Measurements from ENCODE around the gene PDLIM3.

PDLIM3 gene

DNA sequence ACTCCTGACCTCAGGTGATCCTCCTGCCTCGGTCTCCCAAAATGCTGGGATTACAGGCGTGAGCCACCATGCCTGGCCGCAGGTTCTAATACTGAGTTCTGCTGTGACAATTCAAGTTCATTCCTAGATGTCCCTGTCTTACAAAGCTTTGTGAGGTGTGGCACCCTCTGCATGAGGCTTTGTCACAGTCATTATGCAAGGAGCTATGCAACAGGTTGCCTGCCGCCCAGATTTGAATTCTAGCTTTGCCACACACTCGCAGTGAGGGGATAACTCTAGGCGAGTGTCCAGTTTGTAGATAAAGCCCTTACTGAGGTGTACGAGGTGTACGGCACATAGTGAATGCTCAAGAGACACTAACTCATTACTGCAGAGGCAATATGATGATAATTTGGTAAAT, 67.3 kb downstream of the PDLIM3 start:
- Histone ChIP-seq H2AFZ (ENCODE audit: low read depth, low read length) (no peak overlapping the region), H3K4me3 (ENCODE audit: low read depth in 1 of 2, low read length in 2 of 2) (no peak overlapping the region), H3K4me1 (ENCODE audit: insufficient read depth, low read length) (no peaks in the 10 kb centered on the region), H3K4me2 (ENCODE audit: insufficient read depth, low read length) (no peak overlapping the region), H3K27me3 (ENCODE audit: insufficient read depth, low read length, poor library complexity) (peaks cover 6% of the 10 kb centered on the region), H3K9me3 (ENCODE audit: insufficient read depth, low read length, severe bottlenecking) (no peaks in the 10 kb centered on the region), H3K36me3 (ENCODE audit: insufficient read depth, low read length) (no peaks in the 10 kb centered on the region), H3K27ac (ENCODE audit: low read length) (no peak overlapping the region), H3K79me2 (ENCODE audit: insufficient read depth, low read length) (no peaks in the 10 kb centered on the region), H4K20me1 (ENCODE audit: insufficient read depth, low read length) (no peaks in the 10 kb centered on the region), H3K9ac (ENCODE audit: low read depth, low read length) (no peak overlapping the region)
- ATAC-seq (ENCODE audit: insufficient read depth, low read depth) (no peak), DNase-seq (no peak)
- no peak for TF ChIP-seq EZH2 (IDR thresholded peaks at IDR 0.05; ENCODE audit: borderline replicate concordance, low read depth, low read length, severe bottlenecking)
- TF ChIP-seq, protein P1, sequence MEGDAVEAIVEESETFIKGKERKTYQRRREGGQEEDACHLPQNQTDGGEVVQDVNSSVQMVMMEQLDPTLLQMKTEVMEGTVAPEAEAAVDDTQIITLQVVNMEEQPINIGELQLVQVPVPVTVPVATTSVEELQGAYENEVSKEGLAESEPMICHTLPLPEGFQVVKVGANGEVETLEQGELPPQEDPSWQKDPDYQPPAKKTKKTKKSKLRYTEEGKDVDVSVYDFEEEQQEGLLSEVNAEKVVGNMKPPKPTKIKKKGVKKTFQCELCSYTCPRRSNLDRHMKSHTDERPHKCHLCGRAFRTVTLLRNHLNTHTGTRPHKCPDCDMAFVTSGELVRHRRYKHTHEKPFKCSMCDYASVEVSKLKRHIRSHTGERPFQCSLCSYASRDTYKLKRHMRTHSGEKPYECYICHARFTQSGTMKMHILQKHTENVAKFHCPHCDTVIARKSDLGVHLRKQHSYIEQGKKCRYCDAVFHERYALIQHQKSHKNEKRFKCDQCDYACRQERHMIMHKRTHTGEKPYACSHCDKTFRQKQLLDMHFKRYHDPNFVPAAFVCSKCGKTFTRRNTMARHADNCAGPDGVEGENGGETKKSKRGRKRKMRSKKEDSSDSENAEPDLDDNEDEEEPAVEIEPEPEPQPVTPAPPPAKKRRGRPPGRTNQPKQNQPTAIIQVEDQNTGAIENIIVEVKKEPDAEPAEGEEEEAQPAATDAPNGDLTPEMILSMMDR (IDR thresholded peaks at IDR 0.05; ENCODE audit: borderline replicate concordance, extremely low read depth, low read length, poor library complexity, severe bottlenecking) = no peak

- no peaks in the 10 kb centered on the region for H3K9me3 ChIP-seq (ENCODE audit: insufficient read depth, low read length, severe bottlenecking)
- H3K4me2 ChIP-seq (ENCODE audit: insufficient read depth, low read length) = no peak overlapping the region
- H3K27ac ChIP-seq (ENCODE audit: low read length) = no peak overlapping the region
- H3K79me2 ChIP-seq (ENCODE audit: insufficient read depth, low read length) = no peaks in the 10 kb centered on the region
- H3K27me3 ChIP-seq (ENCODE audit: insufficient read depth, low read length, poor library complexity) = peaks cover 6% of the 10 kb centered on the region
- TF ChIP-seq, protein P1 (IDR thresholded peaks at IDR 0.05; ENCODE audit: borderline replicate concordance, extremely low read depth, low read length, poor library complexity, severe bottlenecking) = no peak
- no peak for TF ChIP-seq EZH2 (IDR thresholded peaks at IDR 0.05; ENCODE audit: borderline replicate concordance, low read depth, low read length, severe bottlenecking)
- H3K9ac ChIP-seq (ENCODE audit: low read depth, low read length) = no peak overlapping the region
- ATAC-seq (ENCODE audit: insufficient read depth, low read depth) = no peak
- no peak overlapping the region for H3K4me3 ChIP-seq (ENCODE audit: low read depth in 1 of 2, low read length in 2 of 2)
- no peaks in the 10 kb centered on the region for H4K20me1 ChIP-seq (ENCODE audit: insufficient read depth, low read length)
- no peaks in the 10 kb centered on the region for H3K36me3 ChIP-seq (ENCODE audit: insufficient read depth, low read length)
- DNase-seq = no peak
- H3K4me1 ChIP-seq (ENCODE audit: insufficient read depth, low read length) = no peaks in the 10 kb centered on the region
- H2AFZ ChIP-seq (ENCODE audit: low read depth, low read length) = no peak overlapping the region
Observed at GRCh38 chr4:185467101-185467500, 68.2 kb downstream of the PDLIM3 start.

- Histone ChIP-seq H3K9ac (ENCODE audit: low read depth, low read length) (no peak overlapping the region), H3K27me3 (ENCODE audit: insufficient read depth, low read length, poor library complexity) (peaks cover 6% of the 10 kb centered on the region), H3K79me2 (ENCODE audit: insufficient read depth, low read length) (no peaks in the 10 kb centered on the region), H3K4me2 (ENCODE audit: insufficient read depth, low read length) (no peak overlapping the region), H2AFZ (ENCODE audit: low read depth, low read length) (no peak overlapping the region), H3K36me3 (ENCODE audit: insufficient read depth, low read length) (no peaks in the 10 kb centered on the region), H3K27ac (ENCODE audit: low read length) (no peak overlapping the region), H3K4me1 (ENCODE audit: insufficient read depth, low read length) (no peaks in the 10 kb centered on the region), H3K4me3 (ENCODE audit: low read depth in 1 of 2, low read length in 2 of 2) (no peak overlapping the region), H4K20me1 (ENCODE audit: insufficient read depth, low read length) (no peaks in the 10 kb centered on the region), H3K9me3 (ENCODE audit: insufficient read depth, low read length, severe bottlenecking) (no peaks in the 10 kb centered on the region)
- ATAC-seq (ENCODE audit: insufficient read depth, low read depth) (no peak), DNase-seq (no peak)
- TF ChIP-seq, protein P1 (IDR thresholded peaks at IDR 0.05; ENCODE audit: borderline replicate concordance, extremely low read depth, low read length, poor library complexity, severe bottlenecking) = no peak
- no peak for TF ChIP-seq EZH2 (IDR thresholded peaks at IDR 0.05; ENCODE audit: borderline replicate concordance, low read depth, low read length, severe bottlenecking)
Observed at GRCh38 chr4:185465707-185466106, 69.6 kb downstream of the PDLIM3 start.

- H3K36me3 ChIP-seq (ENCODE audit: insufficient read depth, low read length) = no peaks in the 10 kb centered on the region
- no peak overlapping the region for H3K4me2 ChIP-seq (ENCODE audit: insufficient read depth, low read length)
- TF ChIP-seq EZH2 (IDR thresholded peaks at IDR 0.05; ENCODE audit: borderline replicate concordance, low read depth, low read length, severe bottlenecking) = no peak
- TF ChIP-seq, protein P1 (IDR thresholded peaks at IDR 0.05; ENCODE audit: borderline replicate concordance, extremely low read depth, low read length, poor library complexity, severe bottlenecking) = no peak
- H3K4me3 ChIP-seq (ENCODE audit: low read depth in 1 of 2, low read length in 2 of 2) = no peak overlapping the region
- no peak overlapping the region for H3K9ac ChIP-seq (ENCODE audit: low read depth, low read length)
- H3K9me3 ChIP-seq (ENCODE audit: insufficient read depth, low read length, severe bottlenecking) = no peaks in the 10 kb centered on the region
- no peaks in the 10 kb centered on the region for H3K4me1 ChIP-seq (ENCODE audit: insufficient read depth, low read length)
- H4K20me1 ChIP-seq (ENCODE audit: insufficient read depth, low read length) = no peaks in the 10 kb centered on the region
- no peak for ATAC-seq (ENCODE audit: insufficient read depth, low read depth)
- H2AFZ ChIP-seq (ENCODE audit: low read depth, low read length) = no peak overlapping the region
- DNase-seq = no peak
- H3K79me2 ChIP-seq (ENCODE audit: insufficient read depth, low read length) = no peaks in the 10 kb centered on the region
- peaks cover 6% of the 10 kb centered on the region for H3K27me3 ChIP-seq (ENCODE audit: insufficient read depth, low read length, poor library complexity)
- H3K27ac ChIP-seq (ENCODE audit: low read length) = no peak overlapping the region
Observed at GRCh38 chr4:185464887-185465286, 70.4 kb downstream of the PDLIM3 start.

Data from DND-41 (cell line).